Measurements from ENCODE around the gene UBL4B. TPM values are rescaled to one million over a fixed set of nuclear protein-coding genes. Genes with fewer than 3 reads are reported as not detected.

Gene UBL4B
- total RNA-seq, 1 experiment from 2014 or later: not detected

DNA sequence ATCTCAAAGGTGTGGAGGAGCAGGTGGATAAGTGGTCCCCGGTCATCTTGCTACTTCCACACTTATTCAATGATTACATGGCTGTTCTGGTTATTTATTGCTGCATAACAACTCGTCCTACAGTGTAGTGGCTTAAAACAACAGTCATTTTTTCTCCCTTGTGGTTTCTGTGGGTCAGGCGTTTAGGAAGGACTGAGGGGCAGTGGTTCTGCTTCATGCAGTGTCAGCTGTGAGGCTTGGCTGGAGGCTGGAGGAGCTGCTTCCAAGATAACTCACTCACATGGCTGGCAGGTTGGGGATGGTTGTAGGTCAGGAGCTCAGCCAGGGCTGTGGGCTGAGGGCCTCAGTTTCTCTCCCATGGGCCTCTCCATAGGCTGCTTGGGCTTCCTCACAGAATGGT lies 32.1 kb downstream of the UBL4B start:
- no peak for DNase-seq (ENCODE audit: low spot score)
- in situ Hi-C loops (cut with HindIII; ENCODE audit: low sequenced_read_pairs): no loop called here

DNA sequence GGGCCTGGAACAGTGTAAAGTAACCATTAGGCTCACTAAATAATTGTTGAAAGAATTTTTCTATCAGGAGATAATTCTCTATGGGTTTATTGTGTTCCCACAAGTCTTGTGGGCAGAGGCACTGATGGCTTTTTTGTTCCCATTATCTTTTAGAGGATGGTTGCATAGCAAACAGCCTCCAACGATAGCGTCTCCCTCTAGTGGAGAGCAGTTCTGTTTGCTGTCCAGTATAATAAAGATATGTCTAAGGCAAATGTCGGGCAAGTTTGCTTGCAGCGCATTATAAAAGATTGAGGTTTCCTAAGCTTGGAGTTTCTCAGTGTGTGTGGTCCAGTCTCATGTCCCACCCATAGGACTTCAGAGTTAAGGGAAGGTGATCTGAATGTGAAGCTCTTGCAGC lies 36.7 kb downstream of the UBL4B start:
- in situ Hi-C loops (cut with HindIII; ENCODE audit: low sequenced_read_pairs): no loop called here
- DNase-seq (ENCODE audit: low spot score): no peak

DNA sequence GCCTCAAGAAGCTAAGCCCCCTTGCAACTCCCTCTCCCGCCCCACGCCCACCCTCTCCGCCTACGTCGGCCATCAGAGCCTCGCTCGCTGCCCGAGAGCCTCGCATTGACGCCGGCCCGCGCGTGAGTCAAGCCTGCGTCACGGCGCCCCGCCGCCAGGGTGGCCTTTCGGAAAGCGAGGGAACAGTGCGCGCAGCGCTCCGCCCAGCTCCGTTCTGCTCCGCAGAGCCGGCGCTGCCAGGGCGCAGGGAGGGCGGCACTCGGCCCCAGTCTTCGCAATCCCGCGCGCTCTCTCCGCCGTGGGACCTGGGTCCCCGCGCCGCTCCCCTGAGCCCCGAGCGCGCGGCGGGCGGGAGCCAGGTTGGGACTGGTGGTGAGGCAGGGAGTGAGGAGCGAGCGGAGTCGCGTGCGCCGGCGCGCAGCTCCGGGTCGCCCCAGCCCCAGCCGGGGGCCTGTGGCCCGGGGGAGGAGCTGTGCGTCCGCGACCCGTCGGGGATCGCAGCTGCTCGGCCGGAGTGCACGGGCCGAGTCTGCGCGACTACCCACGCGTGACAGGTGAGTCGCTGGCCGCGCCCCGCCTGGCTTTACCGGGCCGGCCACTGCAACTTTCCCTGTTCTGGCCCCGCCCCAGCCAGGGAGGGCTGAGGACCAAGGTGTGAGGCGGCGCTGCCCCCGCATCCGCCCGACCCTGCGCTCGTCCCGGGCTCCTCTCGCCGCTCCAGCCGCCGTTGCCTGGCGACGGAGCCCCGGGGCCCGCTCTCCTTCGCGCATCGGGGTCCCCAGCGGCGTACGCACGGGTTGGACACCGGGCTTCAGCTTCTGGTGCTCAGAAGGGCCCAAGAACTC lies 38.3 kb downstream of the UBL4B start, which contains the start of gene SLC6A17:
Gene SLC6A17, plus strand, starts transcription at position 165 of the 845 bp plus-strand sequence. CDS start 16,436 bp downstream, outside the sequence.
- peak; percentile 74 for DNase-seq (ENCODE audit: low spot score)
- in situ Hi-C loops (cut with HindIII; ENCODE audit: low sequenced_read_pairs): no loop called here

DNA sequence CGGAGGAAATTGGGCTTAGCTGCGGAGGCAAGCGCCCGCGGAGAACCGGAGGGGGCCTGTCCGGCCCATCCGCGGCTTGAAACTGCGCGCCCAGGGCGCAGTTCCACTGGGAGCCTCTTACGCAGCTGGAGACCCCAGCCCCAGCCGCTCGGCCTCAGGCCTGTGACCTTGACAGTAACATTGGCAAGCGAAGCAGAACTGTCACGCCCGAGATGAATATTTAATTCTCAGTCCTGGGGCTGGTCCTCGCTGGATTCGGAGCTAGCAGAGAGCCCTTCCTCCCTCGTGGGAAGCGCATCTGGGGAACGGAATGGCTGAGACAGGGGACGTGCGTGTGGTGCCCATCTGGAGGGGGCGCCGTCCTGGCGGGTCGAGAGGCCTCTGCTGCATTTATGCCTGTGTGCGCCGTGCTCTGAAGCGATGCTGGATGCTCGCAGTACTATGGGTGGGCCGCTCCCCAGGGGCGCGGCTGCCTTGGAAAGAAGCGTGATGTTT lies 39.0 kb downstream of the UBL4B start:
- DNase-seq (ENCODE audit: low spot score): peak; percentile 51
- in situ Hi-C loops (cut with HindIII; ENCODE audit: low sequenced_read_pairs): no loop called here

DNA sequence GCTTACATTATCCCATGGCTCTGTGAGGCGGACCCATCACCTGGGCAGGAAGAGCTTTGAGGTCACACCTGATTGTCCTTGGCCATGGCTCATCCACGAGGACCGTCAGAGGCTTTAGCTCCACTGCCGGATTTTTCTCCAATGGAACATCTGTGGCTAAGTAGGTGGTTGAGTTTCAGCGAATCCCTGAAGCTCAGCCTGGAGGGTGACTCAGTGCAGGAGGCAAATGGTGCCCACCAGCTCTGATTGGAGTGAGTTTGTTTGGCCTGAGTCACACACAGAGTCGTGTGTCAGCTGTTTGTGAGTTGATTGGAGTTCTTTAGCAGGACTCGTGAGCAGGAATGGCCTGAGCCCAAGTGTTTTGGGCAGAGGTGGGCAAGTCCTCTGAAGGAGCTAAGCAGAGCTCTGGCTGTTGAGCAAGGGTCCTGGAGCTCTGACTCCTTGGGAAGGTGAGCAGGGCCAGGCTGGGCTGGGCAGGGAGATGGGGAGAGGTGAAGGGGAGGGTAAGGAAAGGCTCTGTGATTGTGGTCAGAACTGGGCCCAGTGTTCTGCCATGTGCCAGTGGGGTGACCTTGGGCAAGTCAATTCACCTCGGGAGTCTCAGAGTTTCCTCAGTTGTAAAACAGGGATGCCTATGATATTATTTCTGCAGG lies 40.0 kb downstream of the UBL4B start:
- DNase-seq (ENCODE audit: low spot score): peak; percentile 37

DNA sequence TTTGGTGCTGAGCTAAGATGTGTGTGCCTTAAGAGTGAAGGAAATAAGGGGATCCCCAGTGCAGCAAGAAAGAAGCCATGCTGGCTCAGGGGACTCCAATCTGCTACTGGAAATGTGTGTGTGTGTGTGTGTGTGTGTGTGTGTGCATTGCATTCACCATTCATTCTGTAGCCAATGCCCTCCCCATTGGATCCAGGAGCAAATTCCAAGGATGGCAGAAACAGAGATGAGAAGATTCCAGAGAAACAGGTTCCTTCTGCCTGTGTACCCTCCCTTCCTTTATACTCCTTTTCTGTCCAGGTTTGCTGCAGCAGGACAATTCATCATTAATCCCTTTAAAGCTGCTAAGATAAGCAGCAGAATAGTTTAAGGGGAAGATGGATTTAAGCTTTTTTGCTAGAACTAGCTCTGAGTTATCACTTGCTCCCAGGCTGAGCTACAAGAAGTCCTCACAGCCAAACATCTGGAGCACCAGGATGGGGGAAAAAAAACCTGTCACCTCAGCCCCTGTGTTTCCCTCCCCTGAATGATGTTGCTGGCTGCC lies 41.2 kb downstream of the UBL4B start:
- DNase-seq (ENCODE audit: low spot score): peak; percentile 37
- in situ Hi-C loops (cut with HindIII; ENCODE audit: low sequenced_read_pairs): no loop called here

More for the DNA sequence above, 40.0 kb downstream of the UBL4B start:
- in situ Hi-C loops (cut with HindIII; ENCODE audit: low sequenced_read_pairs): no loop called here

DNA sequence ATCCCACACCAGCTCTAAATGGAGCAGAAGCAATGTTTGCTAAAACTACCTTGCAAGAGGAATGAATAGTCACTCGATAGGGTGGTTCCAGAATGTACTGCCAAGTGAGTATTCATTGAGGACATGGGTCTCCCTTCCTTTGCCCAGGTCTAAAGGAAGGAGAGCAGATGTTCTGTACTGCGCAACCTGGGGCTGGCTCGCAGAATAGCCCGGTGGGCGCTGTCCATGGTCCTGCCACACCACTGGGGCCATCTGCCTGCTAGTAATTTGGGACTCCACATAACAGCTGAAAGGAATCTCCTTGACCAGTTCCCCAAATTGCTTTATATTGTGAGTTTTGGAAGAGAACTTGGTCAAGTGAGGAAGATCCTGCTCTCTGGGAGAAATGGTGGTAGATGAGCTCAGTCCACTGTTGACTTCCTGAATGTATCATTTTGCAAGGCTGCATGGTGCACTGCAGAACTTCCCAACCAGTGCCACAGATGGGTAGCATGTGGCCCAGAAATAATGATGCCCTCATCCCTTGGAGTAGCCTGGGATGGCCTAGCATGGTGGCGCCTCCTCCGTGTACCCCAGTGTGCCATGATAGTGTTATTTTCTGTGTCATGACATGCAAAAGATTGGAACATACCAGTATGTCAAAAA lies 43.8 kb downstream of the UBL4B start:
- no peak for DNase-seq (ENCODE audit: low spot score)
- in situ Hi-C loops (cut with HindIII; ENCODE audit: low sequenced_read_pairs): no loop called here

DNA sequence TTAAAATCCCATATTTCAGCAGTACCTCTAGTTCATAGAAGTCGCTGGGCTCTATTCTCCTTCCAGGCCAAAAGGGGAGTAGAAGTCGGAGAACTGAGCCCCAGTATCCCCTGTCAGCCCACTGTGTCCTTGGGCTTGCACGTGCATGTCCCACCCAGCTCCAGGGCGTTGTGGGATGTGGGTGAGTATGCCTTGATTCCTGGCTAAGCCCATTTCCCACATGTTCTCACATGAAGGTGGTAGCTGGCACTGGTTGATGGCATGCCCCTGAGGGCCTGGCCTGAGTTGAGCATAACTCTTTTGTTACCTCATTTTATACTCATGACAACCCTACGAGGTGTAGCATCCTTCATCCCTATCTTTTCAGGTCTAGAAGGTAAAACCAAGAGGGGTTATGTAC lies 46.0 kb downstream of the UBL4B start:
- in situ Hi-C loops (cut with HindIII; ENCODE audit: low sequenced_read_pairs): no loop called here
- no peak for DNase-seq (ENCODE audit: low spot score)

DNA sequence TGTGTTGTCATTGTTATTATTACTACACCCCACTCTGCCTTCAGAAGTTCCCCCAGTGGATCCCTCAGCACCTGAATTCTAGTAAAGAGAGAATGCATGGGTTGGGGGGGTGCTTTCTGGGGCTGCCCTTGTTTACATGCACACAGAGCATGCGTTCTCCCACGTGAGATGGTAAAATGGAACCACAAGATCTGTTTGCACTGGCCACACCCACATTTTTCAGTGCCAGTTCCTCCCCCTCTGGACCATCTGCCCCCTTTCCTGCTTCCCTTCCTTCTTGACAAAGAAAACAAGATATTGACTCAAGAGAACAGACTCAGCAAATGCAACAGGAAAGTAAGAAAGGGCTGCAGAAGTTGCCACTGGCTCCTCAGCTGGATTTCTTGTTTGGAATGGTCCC lies 46.9 kb downstream of the UBL4B start:
- in situ Hi-C loops (cut with HindIII; ENCODE audit: low sequenced_read_pairs): no loop called here
- peak; percentile 74 for DNase-seq (ENCODE audit: low spot score)

DNA sequence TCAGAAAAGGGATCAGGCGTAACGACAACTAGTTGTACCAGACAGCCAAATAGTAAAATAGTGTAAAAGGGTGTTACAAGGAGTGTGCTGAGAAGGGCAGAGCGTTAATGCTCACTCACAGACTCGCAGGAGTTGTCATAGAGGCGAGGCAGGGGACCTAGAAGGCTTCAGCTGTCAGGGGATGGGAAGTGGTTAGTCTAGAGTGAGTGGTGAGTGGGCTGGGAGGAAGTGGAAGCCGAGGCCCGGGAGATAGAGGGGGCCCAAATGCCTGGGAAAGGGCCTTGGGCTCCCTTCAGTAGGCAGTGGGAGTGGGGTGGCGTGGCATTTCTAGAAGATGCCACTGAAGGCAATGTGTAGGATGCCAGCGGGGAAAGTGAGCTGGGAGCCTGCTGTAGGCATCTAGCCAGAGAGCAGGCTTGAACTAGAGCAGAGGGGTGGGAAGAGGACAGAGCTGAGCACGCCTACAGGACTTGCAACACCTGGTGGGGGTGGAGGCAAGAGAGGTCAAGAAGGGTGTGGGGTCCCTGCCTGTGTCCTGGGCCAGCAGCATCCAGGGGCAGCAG lies 48.4 kb downstream of the UBL4B start:
- DNase-seq (ENCODE audit: low spot score): peak; percentile 65

DNA sequence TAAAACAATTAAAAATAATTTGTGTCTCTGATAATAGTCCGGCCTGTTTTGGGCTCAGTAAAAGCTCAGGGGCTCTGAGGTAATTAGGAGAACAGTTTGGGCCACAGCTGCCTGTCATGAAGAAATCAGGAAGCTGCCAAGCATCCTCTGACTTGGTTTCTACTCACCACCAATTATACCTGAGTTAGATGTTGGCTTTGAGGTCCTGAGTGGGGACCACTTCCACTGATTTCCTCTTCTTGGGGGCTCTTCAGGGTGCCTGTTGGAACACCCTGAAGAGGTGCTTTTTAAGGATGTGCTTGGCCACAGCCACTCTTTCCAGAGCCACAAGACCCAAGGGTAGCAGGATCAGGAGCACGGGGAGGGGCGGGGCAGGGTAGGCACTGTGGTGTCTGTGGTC lies 48.9 kb downstream of the UBL4B start:
- DNase-seq (ENCODE audit: low spot score): no peak
- in situ Hi-C loops (cut with HindIII; ENCODE audit: low sequenced_read_pairs): no loop called here

More for the DNA sequence above, 48.4 kb downstream of the UBL4B start:
- in situ Hi-C loops (cut with HindIII; ENCODE audit: low sequenced_read_pairs): no loop called here

DNA sequence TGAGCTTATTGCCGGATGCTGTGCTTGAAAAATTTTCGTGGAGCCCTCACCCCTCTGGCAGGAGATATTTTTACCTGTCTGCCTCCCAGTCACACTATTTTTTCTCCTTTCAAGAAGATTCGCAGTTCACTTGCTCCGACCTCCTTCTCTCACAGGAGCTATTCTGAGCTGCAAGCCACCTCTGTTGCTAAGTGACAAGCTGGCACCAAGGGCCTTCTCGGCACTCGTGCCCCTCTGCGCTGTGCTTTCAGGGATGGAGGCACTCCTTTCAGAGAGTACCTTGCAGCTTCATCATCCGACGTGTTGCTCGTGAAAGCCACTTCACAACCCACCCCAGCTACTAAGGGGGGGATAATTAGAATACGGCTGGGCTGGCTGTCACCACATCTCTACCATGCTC lies 49.6 kb downstream of the UBL4B start:
- in situ Hi-C loops (cut with HindIII; ENCODE audit: low sequenced_read_pairs): no loop called here
- peak; percentile 93 for DNase-seq (ENCODE audit: low spot score)

Other genes with a start within 250 kb of the UBL4B start
- gene CSF1, start 201.6 kb upstream of the UBL4B start, total RNA-seq (2014; rRNA removed; shearing (Covaris generic)): 12.7 and 13.4 TPM in 2 replicates
- gene AHCYL1, start 127.7 kb upstream of the UBL4B start, total RNA-seq (2014; rRNA removed; shearing (Covaris generic)): 20.5 and 24.2 TPM in 2 replicates
- 28.1 and 28.3 TPM in 2 replicates for gene STRIP1, start 77.8 kb upstream of the UBL4B start, total RNA-seq (2014; rRNA removed; shearing (Covaris generic))
- gene ALX3, start 41.8 kb upstream of the UBL4B start, total RNA-seq (2014; rRNA removed; shearing (Covaris generic)): not detected in 2 replicates
- 0.92 and 1.3 TPM in 2 replicates for gene SLC6A17, start 38.1 kb downstream of the UBL4B start, total RNA-seq (2014; rRNA removed; shearing (Covaris generic))
- 4.8 and 5.9 TPM in 2 replicates for gene KCNC4, start 97.9 kb downstream of the UBL4B start, total RNA-seq (2014; rRNA removed; shearing (Covaris generic))
- 27.7 and 36.3 TPM in 2 replicates for gene RBM15, start 226.9 kb downstream of the UBL4B start, total RNA-seq (2014; rRNA removed; shearing (Covaris generic))

All from G401 (cell line).